ENCODE results near the gene TUBAL3.

TUBAL3 gene

DNA sequence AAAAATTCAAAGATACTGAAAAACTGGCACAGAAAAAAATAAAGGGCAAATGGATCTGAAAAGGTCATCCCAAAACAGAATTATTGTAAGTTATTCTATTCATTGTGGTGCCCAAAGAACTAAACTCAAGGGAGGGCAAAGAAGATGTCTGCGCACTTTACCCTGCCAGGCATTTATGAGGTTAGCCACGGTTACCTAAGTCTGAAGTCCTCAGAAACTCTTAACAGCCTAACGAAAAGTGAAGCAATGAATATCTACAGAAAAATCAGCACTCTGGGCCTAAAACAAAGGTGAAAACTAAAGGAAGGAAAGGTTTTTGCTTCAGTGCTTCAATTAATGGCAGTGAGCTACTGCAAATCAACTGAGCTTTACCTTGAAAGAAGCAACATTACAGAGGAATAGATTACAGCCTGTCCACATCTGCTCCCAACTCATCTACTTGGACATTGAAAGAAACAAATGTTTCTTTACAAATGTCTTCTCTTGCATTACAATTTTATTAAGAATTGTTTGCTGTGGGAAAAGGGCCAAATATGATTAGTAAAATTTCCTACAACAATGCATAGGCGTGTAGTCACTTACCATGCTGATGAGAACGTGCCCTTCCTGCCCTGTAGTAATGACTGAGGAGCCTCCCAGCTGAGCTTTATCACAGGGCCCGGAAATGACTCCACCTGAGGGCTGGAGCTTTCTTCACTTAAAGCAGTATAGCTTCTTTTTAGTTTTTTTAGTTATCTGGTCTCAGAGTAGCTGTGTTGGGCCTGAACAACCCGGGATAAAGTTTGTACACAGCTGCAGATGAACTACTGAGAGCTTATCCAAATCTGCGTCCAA, at the start of gene TUBAL3:
Gene TUBAL3 (minus strand): TSS at position 621 of the 834 bp plus-strand sequence. CDS start 36 bp downstream, at position 585.
- no peak for DNase-seq (ENCODE audit: low read depth in 2 of 2)

DNA sequence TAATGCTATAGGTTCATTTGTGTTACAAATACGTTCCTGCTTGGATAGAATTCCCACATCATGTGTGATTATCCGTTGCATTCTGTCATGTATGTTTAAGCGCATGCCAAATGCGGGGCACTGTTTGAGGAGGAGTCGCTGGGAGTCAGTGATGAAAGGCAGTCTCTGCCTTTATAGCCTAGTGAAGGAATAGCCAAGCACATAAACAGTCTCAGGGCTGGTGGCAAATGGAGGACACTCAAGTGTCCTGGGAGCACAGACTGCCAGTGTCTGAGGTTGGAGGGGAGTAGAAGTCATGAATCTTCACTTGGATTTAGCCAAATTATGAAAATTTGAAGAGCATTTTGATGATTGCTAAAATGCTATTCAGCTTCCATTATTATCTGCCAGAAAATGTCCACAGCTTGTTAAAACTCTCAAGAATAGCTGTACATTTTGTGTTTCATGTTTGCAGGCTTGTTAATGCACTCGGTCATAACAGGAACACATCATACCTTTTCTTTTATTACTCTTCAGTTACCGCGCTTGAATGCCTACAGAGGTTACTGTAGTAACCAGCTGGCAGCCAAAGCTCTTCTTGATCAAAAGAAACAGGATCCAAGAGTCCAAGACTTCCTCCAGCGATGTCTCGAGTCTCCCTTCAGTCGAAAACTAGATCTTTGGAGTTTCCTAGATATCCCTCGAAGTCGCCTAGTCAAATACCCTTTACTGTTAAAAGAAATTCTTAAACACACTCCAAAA, 49.3 kb upstream of the TUBAL3 start:
- no peak for DNase-seq (ENCODE audit: low read depth in 2 of 2)

DNA sequence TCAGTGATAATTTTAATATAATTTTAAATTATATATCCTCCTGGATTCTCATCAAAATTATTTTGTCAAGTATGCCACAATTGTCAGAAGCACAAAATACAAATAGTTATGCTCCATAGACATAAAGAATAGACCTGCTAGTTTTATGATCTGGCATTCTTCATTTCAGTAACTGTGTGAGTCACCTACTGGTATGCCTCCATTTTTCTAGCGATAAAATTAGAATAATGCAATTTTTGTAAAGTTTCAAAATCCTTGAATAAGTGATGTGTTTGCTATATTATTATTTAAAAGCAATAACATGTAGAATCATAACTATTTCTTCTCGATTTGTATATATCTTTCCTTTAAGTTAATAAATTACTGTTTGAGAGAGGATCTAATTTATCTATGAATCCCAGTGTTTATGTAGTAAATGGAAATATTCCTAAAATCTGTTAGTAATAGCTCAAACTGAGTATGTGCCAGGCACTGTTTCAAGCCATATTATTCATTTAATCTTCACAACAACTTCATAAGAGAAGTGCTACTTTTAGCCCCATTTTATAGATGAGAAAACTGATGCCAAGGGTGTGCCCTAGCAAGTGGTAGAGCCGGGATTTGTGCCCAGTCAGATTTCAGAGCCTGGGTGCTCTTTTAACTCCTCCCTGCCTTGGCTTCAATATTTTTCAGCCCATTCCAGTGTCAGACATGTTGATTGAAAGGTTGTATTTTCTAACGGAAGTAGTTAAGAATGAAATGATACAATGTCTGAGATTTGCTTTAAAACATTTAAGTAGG, 46.2 kb upstream of the TUBAL3 start:
- DNase-seq (ENCODE audit: low read depth in 2 of 2), result no peak

DNA sequence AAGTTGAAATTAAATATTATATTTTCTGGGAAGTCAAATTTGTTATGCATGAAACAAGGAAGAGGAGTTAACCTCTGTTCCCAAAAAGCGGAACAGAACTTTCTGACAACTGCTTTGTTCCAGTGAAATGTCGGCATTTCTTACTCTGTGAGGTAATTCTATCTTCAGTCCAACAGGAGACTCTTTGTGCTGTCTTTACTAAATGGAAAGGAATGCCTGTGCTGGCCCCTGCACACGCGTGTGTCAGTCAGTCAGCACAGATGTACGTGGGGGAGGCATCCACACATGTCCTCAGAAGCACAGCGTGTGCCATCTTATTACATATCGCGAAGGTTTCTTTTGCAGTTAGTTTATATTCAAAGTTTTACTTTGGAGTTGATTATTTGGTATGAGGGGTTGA, 45.2 kb upstream of the TUBAL3 start:
- DNase-seq (ENCODE audit: low read depth in 2 of 2), result no peak

DNA sequence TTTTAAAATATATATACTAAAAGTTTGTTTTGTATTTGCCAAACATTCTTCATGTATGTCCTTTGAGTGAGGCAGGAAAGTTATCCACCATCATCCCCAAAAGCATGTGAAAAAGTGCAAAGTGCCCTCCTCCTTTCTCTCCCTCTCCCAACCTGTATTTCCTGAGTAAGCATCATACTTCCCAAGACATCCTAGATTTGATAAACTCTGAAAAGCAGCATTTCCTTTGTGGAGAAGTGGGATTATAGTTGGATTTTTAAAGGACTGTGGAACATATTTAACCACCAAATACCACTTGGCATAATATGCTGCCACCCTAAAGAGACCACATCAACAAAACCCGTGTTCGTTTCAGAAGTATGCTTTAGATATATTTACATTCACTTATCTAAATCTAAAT, 44.6 kb upstream of the TUBAL3 start:
- no peak for DNase-seq (ENCODE audit: low read depth in 2 of 2)

DNA sequence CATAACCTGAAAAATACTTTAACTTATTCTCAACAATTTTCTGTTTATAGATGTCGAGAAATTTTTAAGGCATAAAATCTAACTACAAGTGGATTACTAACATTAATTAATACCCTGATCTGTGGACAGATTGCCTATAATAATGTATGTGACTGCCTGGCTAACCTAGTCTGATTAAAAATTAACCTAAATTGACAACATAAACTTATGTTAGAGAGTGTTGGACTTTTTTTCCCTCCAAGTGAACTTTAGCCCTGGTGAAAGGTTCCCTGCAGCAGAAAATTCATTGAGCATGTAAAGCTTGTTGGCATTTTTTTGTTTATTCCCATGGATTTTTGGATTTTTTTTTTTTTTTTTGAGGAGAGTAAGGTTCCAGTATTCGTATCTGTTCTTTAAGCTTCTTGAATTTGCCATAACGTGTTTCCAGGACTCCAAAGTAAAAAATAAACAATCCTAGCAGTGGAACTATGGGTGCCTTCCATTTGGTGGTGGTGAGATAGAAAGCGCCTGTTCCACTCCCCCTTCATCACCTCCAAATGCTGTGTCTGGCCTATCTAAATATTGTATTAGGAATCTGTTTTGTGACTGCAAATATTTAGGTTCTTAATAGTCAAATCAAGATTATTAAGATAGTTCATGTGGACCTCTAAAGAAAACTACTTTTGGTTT, 43.8 kb upstream of the TUBAL3 start:
- no peak for DNase-seq (ENCODE audit: low read depth in 2 of 2)

DNA sequence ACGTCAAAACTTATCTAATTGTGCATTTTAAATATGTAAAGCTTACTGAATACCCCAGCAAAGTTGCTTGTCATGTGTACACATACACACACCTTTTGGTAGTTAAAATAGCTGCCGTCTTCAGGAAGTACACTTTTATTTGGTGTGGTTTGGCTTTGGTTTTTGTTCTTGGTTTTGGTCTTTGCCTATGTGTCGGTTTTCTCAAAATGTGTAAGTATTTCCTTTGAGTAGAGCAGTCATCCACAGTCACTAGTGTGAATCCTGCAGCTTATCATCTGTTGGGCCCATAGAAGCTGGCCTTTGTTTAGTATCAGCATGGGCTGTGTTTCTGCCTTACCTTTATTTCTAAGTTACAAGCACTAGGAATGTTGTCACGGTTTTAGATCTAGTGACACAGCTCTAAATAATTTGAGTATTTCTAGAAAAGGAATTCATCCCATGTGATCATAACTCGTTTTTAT, 43.0 kb upstream of the TUBAL3 start:
- DNase-seq (ENCODE audit: low read depth in 2 of 2), result no peak

DNA sequence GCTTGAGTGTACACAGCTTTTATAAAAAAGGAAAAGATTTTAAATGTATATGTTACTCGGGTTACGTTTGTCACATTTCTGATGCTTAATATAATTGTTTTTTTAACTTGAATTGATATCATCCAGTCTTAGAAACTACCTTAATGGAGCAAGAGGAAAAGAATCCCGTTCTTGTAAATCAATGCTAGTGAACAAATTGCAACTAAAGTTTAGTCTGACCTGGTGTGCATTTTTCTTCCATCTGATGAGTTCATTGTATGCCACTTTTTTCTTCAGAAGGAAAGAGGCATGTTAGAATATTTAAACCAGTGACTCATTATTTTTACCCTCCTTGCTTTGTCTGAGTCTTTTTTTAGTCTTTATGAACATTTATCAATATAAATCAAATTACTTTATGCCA, 42.4 kb upstream of the TUBAL3 start:
- DNase-seq (ENCODE audit: low read depth in 2 of 2), result no peak

DNA sequence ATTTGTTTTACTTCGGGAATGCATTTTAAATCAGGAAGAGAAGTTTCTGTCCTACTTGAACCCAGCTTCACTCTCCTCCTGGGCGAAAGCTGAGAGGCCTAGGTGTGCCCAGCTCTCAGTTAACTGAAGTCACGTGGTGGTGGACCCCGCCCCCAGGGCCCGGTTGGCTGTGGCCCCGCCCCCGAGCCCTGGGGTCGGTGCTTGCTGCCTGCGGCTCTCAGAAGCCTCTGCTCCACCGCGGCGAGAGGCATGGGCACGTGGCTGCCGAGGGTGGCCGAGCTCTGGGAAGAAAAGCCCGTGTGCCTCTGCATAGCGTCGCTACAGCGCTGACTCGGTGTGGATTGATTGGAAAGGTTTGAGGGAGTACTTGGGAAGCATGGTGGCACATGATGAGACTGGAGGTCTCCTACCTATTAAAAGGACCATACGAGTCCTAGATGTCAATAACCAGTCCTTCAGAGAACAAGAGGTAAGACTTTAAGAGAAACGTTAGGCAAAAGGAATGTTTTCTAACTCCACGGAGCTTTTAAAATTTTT, 41.8 kb upstream of the TUBAL3 start:
- peak; percentile 73 to 78 for DNase-seq (ENCODE audit: low read depth in 2 of 2)

DNA sequence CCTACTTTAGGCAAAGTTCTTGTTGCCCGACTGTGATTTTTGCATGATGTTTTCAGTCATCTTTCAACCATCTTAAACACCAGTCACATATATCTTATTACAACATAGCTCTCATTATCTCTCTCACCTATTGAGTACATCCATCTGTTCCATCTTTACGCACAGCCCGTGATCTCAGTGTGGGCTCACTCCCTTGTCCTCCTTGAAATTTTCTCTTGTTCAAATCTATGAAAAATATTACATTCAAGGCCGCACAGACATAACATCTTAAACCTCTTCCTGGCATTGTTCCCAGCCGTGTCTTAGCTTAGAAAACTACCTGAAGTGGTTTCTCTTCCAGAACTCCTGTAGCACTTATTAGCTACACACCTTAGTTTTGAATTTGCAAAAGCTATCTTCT, 40.4 kb upstream of the TUBAL3 start:
- no peak for DNase-seq (ENCODE audit: low read depth in 2 of 2)

DNA sequence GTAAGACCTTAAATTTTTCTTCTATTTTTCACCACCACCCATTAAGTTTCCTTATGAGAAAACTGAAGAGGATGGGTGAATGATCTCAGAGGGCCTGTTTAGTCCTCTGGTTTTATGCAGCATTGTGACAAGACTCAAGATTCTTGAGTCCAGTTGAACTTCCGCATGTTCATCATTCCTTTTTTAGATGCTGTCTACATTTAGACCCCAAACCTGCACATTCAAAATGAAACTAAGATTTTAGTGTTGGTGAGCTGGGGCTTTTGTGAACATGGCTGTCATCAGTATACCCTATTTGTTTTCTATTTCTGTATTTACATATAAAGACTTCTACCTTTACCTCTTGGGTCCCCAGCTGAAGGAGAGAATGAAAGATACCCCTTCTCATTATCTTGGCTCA, 38.8 kb upstream of the TUBAL3 start:
- DNase-seq (ENCODE audit: low read depth in 2 of 2), result no peak

DNA sequence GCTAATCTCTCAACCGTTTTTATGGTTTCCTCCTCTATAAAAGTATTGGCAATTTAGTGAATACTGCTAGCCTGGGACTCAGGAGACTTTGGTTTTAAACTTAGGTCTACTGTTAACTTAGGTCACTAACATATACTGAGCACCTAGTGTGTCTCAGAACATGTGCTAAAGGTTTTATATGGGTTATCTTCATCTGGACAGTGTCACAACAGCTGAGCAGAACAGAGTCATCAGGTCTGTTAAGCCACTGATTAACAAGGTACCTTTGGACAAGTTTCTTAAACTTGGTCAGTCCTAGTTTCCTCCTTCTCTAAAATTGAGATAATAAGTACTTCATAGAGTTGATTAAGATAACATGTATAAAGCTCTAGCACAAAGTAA, 38.4 kb upstream of the TUBAL3 start:
- DNase-seq (ENCODE audit: low read depth in 2 of 2), result no peak

DNA sequence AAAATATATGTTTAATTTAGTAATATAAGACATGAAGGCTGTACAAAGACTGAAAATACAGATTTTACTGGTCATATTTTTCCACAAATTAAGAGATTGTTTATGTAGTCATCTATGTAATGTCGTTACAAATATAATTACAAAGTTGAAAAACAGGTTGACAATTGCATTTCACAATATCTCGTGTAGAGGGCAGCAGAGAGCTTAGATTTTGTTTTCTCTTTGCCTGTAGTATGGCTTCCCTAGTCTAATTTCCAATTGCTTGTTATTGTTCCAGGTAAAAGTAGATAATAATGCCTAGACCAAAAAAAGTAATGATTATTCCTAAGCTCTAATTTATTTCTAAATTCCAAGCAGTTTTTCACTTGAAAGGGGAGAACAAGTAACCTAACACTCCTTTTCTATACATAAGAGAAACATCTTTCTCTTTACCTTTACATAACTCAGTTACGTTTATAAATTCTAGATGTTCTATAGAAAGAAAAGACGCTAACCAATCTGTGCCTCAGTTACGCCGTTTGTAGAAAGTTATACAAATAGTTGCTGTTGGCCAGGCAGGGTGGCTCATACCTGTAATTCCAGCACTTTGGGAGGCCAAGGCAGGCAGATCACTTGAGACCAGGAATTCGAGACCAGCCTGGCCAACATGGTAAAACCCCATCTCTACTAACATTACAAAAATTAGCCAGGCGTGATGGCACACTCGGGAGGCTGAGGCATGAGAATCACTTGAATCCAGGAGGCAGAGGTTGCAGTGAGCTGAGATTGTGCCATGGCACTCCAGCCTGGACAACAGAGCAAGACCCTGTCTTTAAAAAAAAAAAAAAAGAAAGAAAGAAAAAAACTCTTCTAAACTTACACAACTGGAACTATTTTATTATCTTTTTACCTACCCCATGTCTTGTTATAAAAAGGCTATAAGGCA, 37.7 kb upstream of the TUBAL3 start:
- no peak for DNase-seq (ENCODE audit: low read depth in 2 of 2)

DNA sequence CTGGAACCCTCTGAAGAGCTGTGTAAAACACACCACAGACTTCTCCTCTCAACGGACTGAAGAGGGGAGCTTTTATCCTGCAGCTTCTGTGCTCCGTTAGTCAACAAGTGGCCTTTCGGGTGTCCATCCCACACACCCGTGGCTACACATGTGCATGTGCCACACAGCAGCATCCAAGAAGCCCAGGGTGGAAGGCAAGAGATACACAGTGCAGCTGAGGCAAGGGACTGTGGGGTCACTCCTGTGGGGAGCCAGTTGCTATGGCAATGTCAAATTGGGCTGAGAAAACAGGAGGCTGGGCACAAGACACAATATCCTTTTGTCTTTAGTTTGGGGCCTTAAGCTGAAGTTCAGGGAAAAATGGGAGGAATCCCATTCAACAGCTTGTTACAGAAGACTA, 36.5 kb upstream of the TUBAL3 start:
- no peak for DNase-seq (ENCODE audit: low read depth in 2 of 2)

DNA sequence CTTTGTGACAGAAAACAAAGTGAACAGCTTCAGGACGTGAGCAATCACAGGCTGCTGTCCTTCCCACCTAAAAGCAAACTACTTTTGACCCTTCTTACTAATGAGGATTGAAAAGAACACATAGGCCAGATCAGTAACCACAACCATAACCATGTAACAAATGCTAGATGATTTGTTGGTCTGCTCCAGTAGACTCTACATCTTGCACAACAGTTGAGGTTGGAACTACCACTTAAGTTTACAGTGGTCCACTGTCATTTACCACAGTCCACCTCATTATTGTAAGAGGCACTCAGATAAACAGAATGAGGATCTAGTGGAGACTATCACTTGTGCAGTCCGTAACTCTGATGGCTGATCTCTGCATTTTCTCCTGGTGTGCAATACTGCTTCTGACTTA, 35.6 kb upstream of the TUBAL3 start:
- DNase-seq (ENCODE audit: low read depth in 2 of 2), result no peak

DNA sequence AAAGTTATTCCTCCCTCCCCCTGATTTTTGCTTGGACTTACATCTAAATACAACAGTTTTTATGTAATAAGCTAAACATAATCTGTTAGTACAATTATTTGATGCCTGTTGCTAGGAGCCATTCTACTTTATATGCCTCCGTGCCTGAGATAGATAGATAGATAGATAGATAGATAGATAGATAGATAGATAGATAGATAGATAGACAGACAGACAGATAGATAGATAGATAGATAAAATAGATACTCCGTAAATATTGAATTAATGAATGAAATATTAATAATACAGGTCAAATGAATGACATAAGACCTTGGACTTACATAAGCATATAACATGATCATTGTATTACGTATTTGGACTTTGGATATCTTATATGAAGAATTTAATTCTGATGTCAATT, 30.7 kb upstream of the TUBAL3 start:
- no peak for DNase-seq (ENCODE audit: low read depth in 2 of 2)

DNA sequence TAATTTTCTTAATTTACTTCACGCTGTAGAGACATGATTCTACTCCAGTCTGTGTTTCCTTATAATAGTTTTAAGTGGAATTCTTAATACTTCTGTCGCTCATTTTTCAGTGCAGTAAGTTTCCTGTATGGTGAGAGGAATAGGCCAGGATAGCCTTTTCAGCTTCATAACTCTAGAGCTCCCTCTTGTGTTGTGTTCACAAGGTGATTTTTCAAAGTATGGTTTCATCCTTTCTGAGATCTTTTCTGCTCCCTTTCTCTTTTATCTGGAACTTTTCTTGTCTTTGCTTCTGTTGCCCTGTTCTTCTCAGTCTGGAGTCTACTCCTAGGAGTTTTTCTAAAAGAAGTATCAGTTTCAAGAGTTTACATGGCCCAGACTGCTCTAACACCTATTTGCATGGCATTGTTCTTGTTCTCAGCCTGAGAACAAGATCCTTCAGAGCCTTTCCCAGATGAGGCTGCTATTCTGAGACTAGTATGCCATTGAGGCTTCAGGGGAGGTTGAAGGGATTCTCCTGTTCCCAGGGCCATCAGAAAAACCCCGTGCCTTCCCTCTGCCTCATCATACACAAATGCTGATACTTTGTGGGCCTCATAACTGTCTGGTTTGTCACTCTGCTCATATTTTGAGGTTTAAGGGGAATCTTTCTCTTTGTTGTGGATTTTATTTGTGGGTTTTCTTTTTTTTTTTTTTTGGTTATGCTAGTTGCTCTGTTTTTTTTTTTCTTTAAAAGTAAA, 29.6 kb upstream of the TUBAL3 start:
- no peak for DNase-seq (ENCODE audit: low read depth in 2 of 2)

DNA sequence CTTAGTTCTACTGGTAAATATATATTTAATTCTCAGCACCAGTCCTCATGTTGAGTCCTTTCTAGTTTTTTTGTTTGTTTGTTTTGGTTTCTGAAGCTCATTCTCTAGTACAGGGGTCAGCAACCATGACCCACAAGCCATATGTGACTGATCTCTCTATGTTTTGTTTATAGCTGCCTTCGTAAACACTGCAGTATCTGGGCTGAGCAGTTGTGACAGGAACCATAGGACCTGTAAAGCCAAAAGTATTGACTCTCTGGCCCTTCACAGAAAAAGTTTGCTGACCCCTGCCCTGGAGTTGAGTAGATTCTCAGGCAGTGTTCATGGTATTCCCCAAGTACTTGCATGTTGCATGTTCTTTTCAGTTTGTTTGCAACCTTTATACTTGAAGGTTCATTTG, 28.6 kb upstream of the TUBAL3 start:
- no peak for DNase-seq (ENCODE audit: low read depth in 2 of 2)

DNA sequence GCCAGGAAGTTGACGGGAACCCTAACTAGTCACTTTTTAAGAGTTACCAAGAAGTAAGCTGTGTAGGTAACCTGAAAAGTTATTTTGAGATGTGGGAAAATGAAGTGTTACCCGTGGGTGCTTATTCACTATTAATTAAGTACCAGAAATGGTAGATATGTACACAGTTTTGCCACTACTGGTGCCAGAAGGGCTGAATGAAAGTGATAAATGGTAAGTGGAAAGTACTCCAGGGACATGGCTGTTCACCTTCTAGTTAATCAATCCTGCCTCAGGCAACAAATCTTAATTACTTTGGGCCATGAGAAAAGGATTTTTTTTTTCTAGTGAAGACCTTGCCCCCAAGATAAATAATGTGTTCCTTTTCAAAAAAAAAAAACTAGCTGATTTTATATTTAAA, 23.5 kb upstream of the TUBAL3 start:
- no peak for DNase-seq (ENCODE audit: low read depth in 2 of 2)

DNA sequence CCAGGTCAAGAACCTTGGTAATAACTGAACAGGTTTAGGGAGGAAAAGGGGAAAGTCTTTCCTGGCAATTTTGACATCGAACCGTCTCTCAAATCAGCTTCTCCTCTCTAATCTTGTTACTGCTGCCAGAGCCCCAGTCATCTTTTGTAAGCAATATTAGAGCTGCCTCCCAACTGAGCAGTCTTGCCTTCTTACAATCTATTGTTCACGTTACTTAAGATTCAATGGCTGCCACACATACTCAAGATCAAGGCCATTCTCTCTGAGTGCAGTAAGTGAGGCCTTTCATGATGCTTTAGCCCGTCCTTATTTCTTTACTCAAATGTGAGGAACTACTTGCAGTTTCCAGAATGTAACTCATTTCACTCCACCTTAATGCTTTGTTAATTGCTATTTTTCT, 20.1 kb upstream of the TUBAL3 start:
- DNase-seq (ENCODE audit: low read depth in 2 of 2), result no peak

All from stimulated activated CD8-positive, alpha-beta memory T cell treated with anti-CD3 and anti-CD28 coated beads, Interleukin-15, amount 100 ng/mL, for 48 hours (primary cell).